Esophagus squamous epithelium (tissue), 5 donors: ENCODE measurements around the gene ZNF214. TPM values are rescaled to one million over a fixed set of nuclear protein-coding genes. Genes with fewer than 3 reads are reported as not detected.
"Not testable (repeated sequence)": the region's sequence is repeated elsewhere in the genome, so short reads cannot be mapped to it uniquely, and the experiment has no call there.

ENCODE experiments used
- DNase-seq: peaks from one replicate; lab custom pipeline; 2025; lab: John Stamatoyannopoulos, UW
- H3K27ac ChIP-seq, 4 donors: fragments of 200-600 bp; sonication (generic); one replicate each; pipeline ENCODE4 v1.5.1; 2016 to 2019; ENCODE audit warnings: mild to moderate bottlenecking in 1 of 4
- H3K27me3 ChIP-seq, 4 donors: fragments of 200-600 bp; sonication (generic); 1 replicate in 3 of 4; 2 replicates in 1 of 4; pipeline versions ENCODE4 v1.5.1 to v1.6.0; 2017 to 2021; ENCODE audit warnings: antibody characterized with exemption in 1 of 4
- H3K36me3 ChIP-seq, 3 donors: fragments of 200-600 bp; sonication (generic); one replicate each; pipeline ENCODE4 v1.5.1; 2016 to 2019
- H3K4me1 ChIP-seq, 3 donors: fragments of 200-600 bp; sonication (generic); one replicate each; pipeline ENCODE4 v1.5.1; 2017 to 2019
- H3K4me3 ChIP-seq, 4 donors: fragments of 200-600 bp; sonication (generic); 1 replicate in 3 of 4; 2 replicates in 1 of 4; pipeline ENCODE4 v1.5.1; 2016 to 2019; ENCODE audit warnings: mild to moderate bottlenecking in 2 of 4, moderate library complexity in 1 of 4
- H3K9me3 ChIP-seq, 3 donors: fragments of 200-600 bp; sonication (generic); one replicate each; pipeline ENCODE4 v1.5.1; 2016 to 2019
- CTCF ChIP-seq, 6 experiments: fragments of 450-650 bp in 4 of 6; fragments of 200-600 bp in 2 of 6; sonication (generic) in 2 of 6; IDR thresholded peaks; one replicate each; pipeline ENCODE4 v1.5.1; 2016 to 2019; ENCODE audit warnings: antibody characterized with exemption in 6 of 6, mild to moderate bottlenecking in 4 of 6, moderate library complexity in 4 of 6
- POLR2A ChIP-seq, 4 donors: fragments of 450-650 bp; IDR thresholded peaks; one replicate each; pipeline ENCODE4 v1.6.1; 2017; ENCODE audit warnings: antibody characterized with exemption in 4 of 4, mild to moderate bottlenecking in 4 of 4, moderate library complexity in 3 of 4
- WGBS, 2 donors: methylation state at CpG; one replicate each; pipeline ENCODE4 v1.1.5; 2018; 5-methylcytosine and 5-hydroxymethylcytosine counted together
- intact Hi-C: fragments of 100-400 bp; cut with DNase I; formaldehyde crosslinking; loops from one replicate; pipeline ENCODE4 v1.15.0; 2022
- total RNA-seq, 4 donors: library from RNA; depleted of rRNA; stranded (reverse); fragments of >200 nt; gene quantifications; one replicate each; pipeline ENCODE4 v1.1.0, GENCODE V29; 2016
- donor health status: DM: yes; HTN: yes; CAD: no.

ZNF214 gene
- total RNA-seq, 4 donors from 2014 or later: 0.40 to 2.1 (median 1.0) TPM

GRCh38 chr11:6962673-6963072 lies 57.5 kb downstream of the ZNF214 start:
- DNase-seq: no peak
- H3K27me3 ChIP-seq: no peaks in the 10 kb centered on the region
- H3K36me3 ChIP-seq: no peaks in the 10 kb centered on the region
- no peaks in the 10 kb centered on the region for H3K9me3 ChIP-seq
- 94 to 96% methylated on average over 1 of the region's 1 CpG for WGBS, 2 donors
- TF ChIP-seq POLR2A (IDR thresholded peaks at IDR 0.05) (no peak), CTCF (IDR thresholded peaks at IDR 0.05) (no peak)
- H3K27ac ChIP-seq: no peak overlapping the region
- no peaks in the 10 kb centered on the region for H3K4me1 ChIP-seq
- H3K4me3 ChIP-seq: no peak overlapping the region
- intact Hi-C loops: no loop called here

- intact Hi-C loops: no loop called here
- Histone ChIP-seq H3K4me1 (no peaks in the 10 kb centered on the region), H3K27me3 (no peaks in the 10 kb centered on the region), H3K27ac (no peak overlapping the region), H3K4me3 (no peak overlapping the region), H3K9me3 (no peaks in the 10 kb centered on the region), H3K36me3 (no peaks in the 10 kb centered on the region)
- TF ChIP-seq CTCF (IDR thresholded peaks at IDR 0.05): no peak
- no peak for TF ChIP-seq POLR2A (IDR thresholded peaks at IDR 0.05)
- no peak for DNase-seq
Observed at GRCh38 chr11:6962141-6962540, 58.0 kb downstream of the ZNF214 start.

GRCh38 chr11:6954248-6954647 lies 65.9 kb downstream of the ZNF214 start:
- WGBS, 2 donors: 87% methylated on average over 6 of the region's 10 CpGs; no CpG with 5 or more reads in 1 of the 2 donors
- H3K27ac ChIP-seq, H3K4me3 ChIP-seq, H3K36me3 ChIP-seq, H3K4me1 ChIP-seq, intact Hi-C loops, DNase-seq, H3K27me3 ChIP-seq, H3K9me3 ChIP-seq: not testable (repeated sequence)

Other genes starting within 250 kb of the ZNF214 start
- under 1 TPM in 3 of 4 donors, not detected in 1; 0.08 to 0.76 (median 0.13) TPM for gene OR2AG2, start 248.4 kb downstream of the ZNF214 start, total RNA-seq
- gene OR2AG1, start 237.3 kb downstream of the ZNF214 start, total RNA-seq: not detected
- under 1 TPM in 3 of 4 donors, not detected in 1; 0.19 to 0.79 (median 0.38) TPM for gene OR6A2, start 220.7 kb downstream of the ZNF214 start, total RNA-seq
- not detected for gene OR10A5, start 174.7 kb downstream of the ZNF214 start, total RNA-seq
- gene OR10A2, start 157.3 kb downstream of the ZNF214 start, total RNA-seq: not detected
- not detected for gene OR10A4, start 143.7 kb downstream of the ZNF214 start, total RNA-seq
- gene OR2D2, start 127.8 kb downstream of the ZNF214 start, total RNA-seq: under 1 TPM in 1 of 4 donors, not detected in 3; 0.40 TPM
- gene OR2D3, start 99.3 kb downstream of the ZNF214 start, total RNA-seq: not detected
- gene ZNF215, start 93.9 kb downstream of the ZNF214 start, total RNA-seq: 1 to 10 TPM in 3 of 4 donors, under 1 TPM in 1; 0.91 to 3.2 (median 2.0) TPM
- gene NLRP14, start 133 bp upstream of the ZNF214 start, total RNA-seq: under 1 TPM in 1 of 4 donors, not detected in 3; 0.09 TPM
- under 1 TPM in 1 of 4 donors, not detected in 3; 0.19 TPM for gene RBMXL2, start 68.7 kb upstream of the ZNF214 start, total RNA-seq
- gene SYT9, start 231.6 kb upstream of the ZNF214 start, total RNA-seq: under 1 TPM in 1 of 4 donors, not detected in 3; 0.19 TPM